GM04504 (cell line): ENCODE results near the gene GUCY1A2.
"Not testable (repeated sequence)": the region's sequence is repeated elsewhere in the genome, so short reads cannot be mapped to it uniquely, and the experiment has no call there.

Experiments
- DNase-seq: peaks from one replicate; pipeline ENCODE4 v3.0.0-alpha.2; 2012; ENCODE audit warnings: low read depth

The GUCY1A2 gene

GRCh38 chr11:107018219-107018901, at the start of gene GUCY1A2:
Gene GUCY1A2 (minus strand): TSS chr11:107018476. CDS start chr11:107018055, 421 bp downstream.
- DNase-seq: no peak

- DNase-seq: no peak
These were observed 36.1 kb upstream of the GUCY1A2 start for GRCh38 chr11:107054391-107054790.

- DNase-seq: not testable (repeated sequence)
These were observed 33.1 kb upstream of the GUCY1A2 start for GRCh38 chr11:107051332-107051731.

GRCh38 chr11:107050899-107051298, 32.6 kb upstream of the GUCY1A2 start:
- not testable (repeated sequence) for DNase-seq

- DNase-seq: no peak
These were observed 31.8 kb upstream of the GUCY1A2 start for GRCh38 chr11:107050121-107050520.

GRCh38 chr11:107044503-107044902, 26.2 kb upstream of the GUCY1A2 start:
- DNase-seq: no peak

- DNase-seq: peak; percentile 83
These were observed 25.1 kb upstream of the GUCY1A2 start for GRCh38 chr11:107043242-107044006.

GRCh38 chr11:107042748-107043147, 24.5 kb upstream of the GUCY1A2 start:
- DNase-seq: no peak

GRCh38 chr11:107041088-107041444, 22.8 kb upstream of the GUCY1A2 start:
- peak; percentile 28 for DNase-seq

- no peak for DNase-seq
These were observed 22.3 kb upstream of the GUCY1A2 start for GRCh38 chr11:107040433-107041087.

- DNase-seq: no peak
These were observed 7.4 kb upstream of the GUCY1A2 start for GRCh38 chr11:107025673-107026072.

- no peak for DNase-seq
These were observed 2.3 kb upstream of the GUCY1A2 start for GRCh38 chr11:107020594-107020993.

- DNase-seq: no peak
These were observed 722 bp upstream of the GUCY1A2 start for GRCh38 chr11:107018902-107019493.

GRCh38 chr11:107017433-107018218, 650 bp downstream of the GUCY1A2 start:
- DNase-seq: no peak

- no peak for DNase-seq
These were observed 1.2 kb downstream of the GUCY1A2 start for GRCh38 chr11:107017104-107017432.

GRCh38 chr11:107014871-107015270, 3.4 kb downstream of the GUCY1A2 start:
- DNase-seq: no peak

- DNase-seq: no peak
These were observed 6.3 kb downstream of the GUCY1A2 start for GRCh38 chr11:107011977-107012376.

GRCh38 chr11:107009190-107009589, 9.1 kb downstream of the GUCY1A2 start:
- no peak for DNase-seq

GRCh38 chr11:107006076-107006833, 12.0 kb downstream of the GUCY1A2 start:
- DNase-seq: no peak

GRCh38 chr11:106999196-106999595, 19.1 kb downstream of the GUCY1A2 start:
- no peak for DNase-seq

- no peak for DNase-seq
These were observed 19.4 kb downstream of the GUCY1A2 start for GRCh38 chr11:106998916-106999188.
